ENCODE results near the gene PRRT4.
A peak's percentile ranks its signal among the peaks of the same experiment; 100 is the strongest.

PRRT4 gene

GRCh38 chr7:128394904-128395496 lies 33.5 kb upstream of the PRRT4 start:
- DNase-seq: no peak

- no peak for DNase-seq
These were observed 32.2 kb upstream of the PRRT4 start for GRCh38 chr7:128393526-128394330.

GRCh38 chr7:128392446-128393327 lies 31.2 kb upstream of the PRRT4 start:
- DNase-seq: no peak

GRCh38 chr7:128391805-128392204 lies 30.3 kb upstream of the PRRT4 start:
- no peak for DNase-seq

GRCh38 chr7:128390871-128391565 lies 29.5 kb upstream of the PRRT4 start:
- no peak for DNase-seq

GRCh38 chr7:128389618-128390329 lies 28.3 kb upstream of the PRRT4 start:
- no peak for DNase-seq

GRCh38 chr7:128389085-128389617 lies 27.7 kb upstream of the PRRT4 start:
- no peak for DNase-seq

GRCh38 chr7:128388145-128388485 lies 26.6 kb upstream of the PRRT4 start:
- DNase-seq: no peak

GRCh38 chr7:128387216-128388144 lies 26.0 kb upstream of the PRRT4 start:
- DNase-seq: peak; percentile 26 to 59 (median 46)

GRCh38 chr7:128385988-128386925 lies 24.8 kb upstream of the PRRT4 start:
- no peak for DNase-seq

GRCh38 chr7:128384726-128385125 lies 23.2 kb upstream of the PRRT4 start:
- DNase-seq: no peak

GRCh38 chr7:128383776-128384175 lies 22.3 kb upstream of the PRRT4 start:
- DNase-seq: no peak

GRCh38 chr7:128381161-128381821 lies 19.8 kb upstream of the PRRT4 start:
- peak in 2 of 4 experiments; percentile 5 to 7 for DNase-seq

GRCh38 chr7:128380483-128381106 lies 19.1 kb upstream of the PRRT4 start:
- DNase-seq: no peak

GRCh38 chr7:128379900-128380479 lies 18.5 kb upstream of the PRRT4 start:
- DNase-seq: no peak

GRCh38 chr7:128378637-128379036 lies 17.1 kb upstream of the PRRT4 start:
- DNase-seq: no peak

GRCh38 chr7:128376077-128376476 lies 14.6 kb upstream of the PRRT4 start:
- no peak for DNase-seq

GRCh38 chr7:128374041-128374440 lies 12.6 kb upstream of the PRRT4 start:
- no peak for DNase-seq

Data from activated naive CD4-positive, alpha-beta T cell (primary cell).